Activated CD4-positive, alpha-beta T cell treated with anti-CD3 and anti-CD28 coated beads for 24 hours (primary cell): ENCODE data around the gene STOX2.

Experiments used
- DNase-seq, 2 donors: peaks; one replicate each; pipeline ENCODE4 v3.0.0-alpha.2; 2020; ENCODE audit warnings: low read depth in 2 of 2

Gene STOX2

DNA sequence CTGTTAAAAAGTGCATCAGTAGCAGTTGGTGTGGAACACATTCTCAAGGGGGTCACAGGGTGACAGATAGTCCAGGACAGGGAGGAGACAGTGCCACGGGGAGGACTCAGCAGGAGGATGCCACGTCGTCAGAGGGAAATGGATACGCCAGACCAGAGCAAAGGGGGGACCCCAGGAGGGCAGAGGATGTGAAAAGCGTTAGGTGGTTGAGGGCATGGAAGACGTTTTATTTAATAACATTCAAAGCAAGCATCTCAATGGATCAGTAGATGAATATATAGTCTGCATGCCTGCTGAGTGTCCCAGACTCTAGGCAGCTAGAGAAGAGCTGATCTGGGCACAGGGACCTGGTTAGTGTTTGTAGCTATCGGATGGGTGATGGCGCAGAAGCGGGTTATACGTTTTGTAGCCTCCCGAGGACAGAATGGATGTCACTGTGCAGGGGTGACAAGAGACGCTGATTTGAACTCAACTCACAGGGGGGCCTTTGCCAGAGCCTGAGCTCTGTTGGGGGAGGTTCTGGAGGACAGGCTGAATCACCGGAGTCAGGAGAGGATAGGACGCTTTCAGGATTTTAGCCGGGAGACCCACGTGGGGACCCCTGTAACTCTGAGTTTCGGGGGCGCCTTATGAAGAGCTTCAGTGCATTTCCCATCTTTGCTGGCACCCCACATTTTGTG lies 81.3 kb downstream of the STOX2 start:
- DNase-seq: no peak

DNA sequence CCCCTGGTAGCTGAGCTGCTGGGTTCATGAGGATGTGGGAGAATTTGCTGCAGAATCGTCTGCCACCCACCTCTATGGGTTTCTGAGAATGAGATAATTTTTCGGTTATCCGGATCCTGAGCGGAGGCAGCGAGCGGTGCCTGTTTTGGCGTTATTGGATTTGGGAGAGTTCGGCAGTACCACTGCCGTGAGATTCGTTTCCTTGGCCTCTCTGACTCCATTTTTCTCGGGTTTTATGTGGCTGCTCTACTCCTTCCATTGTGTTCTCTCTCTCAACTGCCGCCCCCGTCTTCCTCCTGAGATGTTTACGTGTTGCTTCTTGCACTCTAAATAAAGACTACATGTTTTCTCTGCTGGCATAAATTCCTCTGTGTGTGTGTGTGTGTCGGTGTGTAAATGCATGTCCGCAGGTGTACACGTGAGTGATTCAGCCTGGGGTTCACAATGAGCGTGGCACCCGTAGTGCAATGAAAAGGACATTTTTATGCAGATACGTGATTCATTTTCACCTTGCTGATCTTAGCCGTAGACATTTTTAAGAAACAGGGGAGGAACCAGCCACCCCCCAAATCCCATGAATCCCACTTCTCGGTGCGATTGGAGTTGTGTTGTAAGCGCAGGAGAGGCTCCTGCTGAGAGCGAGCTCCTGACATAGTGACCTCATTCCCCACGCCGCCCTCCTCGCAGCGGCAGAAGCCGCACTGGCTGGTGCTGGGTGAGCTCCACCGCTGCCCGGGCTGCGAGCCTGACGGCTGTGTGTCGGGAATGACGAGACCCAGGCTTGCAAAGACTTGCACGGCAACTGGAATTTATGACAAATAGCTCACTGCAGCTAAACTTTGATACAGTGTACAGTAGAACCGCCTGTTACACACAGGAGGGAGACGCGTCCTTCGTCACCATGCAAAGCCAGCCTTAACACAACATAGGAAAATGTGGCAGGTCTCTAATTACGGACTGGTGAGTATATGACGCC lies 82.2 kb downstream of the STOX2 start:
- DNase-seq: no peak

DNA sequence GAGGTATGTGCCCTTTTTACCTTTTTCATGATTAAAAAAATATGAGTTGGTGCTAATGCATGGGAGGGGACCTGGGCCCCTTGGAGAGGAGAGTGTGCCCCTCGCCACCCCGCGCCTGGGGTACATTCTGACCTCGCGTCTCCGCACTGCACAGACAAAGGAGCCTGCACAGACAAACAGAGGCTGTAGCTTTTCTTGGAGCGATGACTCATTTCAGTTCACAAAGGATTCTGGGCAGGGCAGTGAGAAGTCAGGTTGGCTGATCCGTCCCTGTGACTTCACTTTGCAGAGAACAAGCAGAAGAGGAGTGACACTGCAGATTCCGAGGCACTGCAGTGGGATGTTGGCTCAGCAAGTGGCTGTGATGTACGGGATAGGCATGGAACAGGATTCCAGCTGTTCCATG lies 82.9 kb downstream of the STOX2 start:
- DNase-seq: no peak

GRCh38 chr4:183988874-183989273 lies 83.8 kb downstream of the STOX2 start:
- DNase-seq: no peak

DNA sequence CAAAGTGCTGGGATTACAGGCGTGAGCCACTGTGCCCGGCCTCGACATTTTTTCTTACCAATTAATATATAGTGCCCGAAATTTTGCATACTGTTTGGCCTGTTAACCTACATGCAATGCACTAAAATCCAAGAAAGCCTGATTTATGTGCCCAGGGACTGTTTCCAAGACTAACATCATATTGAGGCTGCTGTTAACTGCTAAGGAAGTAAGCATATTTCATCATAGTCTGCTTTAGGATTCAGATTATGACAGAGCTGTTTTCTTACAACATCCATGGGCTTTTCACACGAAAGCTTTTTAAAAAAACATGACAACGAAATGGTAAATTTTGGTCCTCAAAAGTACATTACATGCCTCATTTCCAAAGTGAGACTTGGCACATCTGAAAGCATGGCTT lies 84.4 kb downstream of the STOX2 start:
- no peak for DNase-seq

DNA sequence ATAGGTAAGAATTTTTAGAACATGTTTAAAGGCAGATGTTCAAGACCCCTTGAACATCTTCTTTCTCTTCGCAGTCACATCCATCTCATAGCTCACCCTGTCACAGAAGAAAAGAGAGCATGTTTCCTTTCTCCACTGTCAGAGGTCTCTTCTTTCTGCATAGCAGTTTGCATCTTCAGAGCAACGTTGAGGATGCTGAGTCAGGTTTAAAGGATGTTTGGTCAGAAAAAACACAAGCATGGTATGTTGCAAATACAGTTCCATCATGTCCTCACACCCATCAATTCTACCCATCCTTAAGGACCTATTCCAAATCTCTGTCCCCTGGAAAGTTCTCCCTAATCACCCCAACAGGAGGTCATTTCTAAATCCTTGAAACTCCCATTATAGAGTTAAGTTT lies 84.8 kb downstream of the STOX2 start:
- no peak for DNase-seq

- DNase-seq: no peak
These were observed 88.6 kb downstream of the STOX2 start for GRCh38 chr4:183993676-183994075.

DNA sequence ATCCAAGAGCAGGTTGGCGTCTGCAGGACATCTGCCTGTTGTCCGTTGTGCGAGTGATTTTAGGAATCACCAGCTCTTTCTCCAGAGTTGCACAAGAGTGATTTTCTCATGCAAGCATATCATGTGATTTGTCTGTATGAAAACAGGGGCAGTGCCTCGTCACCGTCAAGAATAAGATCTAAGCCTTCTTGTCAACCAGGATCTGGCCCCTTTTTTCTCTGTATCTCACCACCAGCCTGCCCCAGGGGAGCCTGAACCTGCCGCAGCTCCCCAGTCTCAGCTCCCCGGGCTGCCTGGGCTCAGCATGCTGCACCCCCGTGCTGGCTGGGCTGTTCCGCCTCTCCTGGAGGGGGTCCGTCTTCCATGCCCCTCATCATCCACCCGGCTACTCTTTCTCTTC lies 90.5 kb downstream of the STOX2 start:
- no peak for DNase-seq

DNA sequence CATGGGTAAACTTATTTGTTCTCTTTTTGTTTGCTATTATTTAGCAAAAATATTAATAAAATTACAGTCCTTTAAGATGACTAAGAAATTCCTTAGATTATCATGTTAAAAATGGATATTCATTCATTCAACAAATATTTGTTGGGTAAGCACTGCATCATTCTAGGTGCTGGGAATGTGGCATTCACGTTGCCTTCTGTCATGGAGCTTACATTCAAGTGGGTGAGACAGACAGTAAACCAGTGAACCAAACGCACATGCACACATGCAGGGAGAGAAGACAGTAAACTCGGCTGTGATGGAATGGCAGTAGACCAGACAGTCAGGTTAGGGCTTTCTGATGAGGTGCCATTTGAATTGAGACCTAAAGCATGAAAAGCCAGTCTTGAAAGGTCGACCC lies 91.8 kb downstream of the STOX2 start:
- no peak for DNase-seq

GRCh38 chr4:183999435-183999834 lies 94.3 kb downstream of the STOX2 start:
- DNase-seq: no peak

DNA sequence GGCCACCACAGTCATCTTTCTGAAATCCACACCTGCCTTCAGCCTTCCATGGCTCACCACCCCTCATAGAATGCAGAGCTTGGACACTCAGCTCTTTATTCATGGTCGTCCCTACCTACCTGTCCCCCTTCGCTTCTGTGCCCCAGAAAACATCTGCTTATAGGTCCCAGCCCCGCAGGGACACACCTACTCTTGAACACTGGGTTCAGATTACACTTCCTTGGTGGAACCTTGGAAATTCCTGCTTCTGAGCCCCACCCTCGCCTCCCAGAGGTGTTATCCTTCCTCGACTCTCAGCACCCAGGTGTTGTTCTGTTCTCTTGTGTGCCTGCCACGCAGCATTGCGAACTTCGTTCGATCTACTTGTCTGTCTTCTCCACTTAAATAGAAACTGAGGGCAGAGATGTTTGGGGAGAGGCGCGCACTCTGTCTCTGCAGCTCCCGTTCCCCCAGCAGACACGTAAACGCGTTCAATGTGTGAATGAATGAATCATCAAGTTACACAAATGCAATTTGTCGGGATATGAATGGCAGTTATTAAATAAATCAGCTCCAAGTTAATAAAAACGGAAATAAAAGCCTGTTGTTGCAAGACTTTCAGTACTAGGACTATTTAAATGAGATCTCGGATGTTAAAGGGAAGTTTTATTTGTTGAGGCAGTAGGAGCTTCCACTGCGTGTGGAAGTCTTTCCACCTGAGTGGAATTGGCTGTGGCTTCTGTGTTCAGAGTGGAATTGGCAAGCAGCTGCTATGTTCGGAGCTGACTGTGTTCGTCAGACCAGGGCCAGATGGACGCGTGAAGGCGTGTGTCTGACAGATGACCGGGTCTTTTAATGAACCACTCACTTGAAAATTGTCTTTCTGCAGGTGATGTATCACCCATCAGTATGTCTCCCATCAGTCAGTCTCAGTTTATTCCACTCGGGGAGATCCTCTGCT lies 95.6 kb downstream of the STOX2 start:
- no peak for DNase-seq

DNA sequence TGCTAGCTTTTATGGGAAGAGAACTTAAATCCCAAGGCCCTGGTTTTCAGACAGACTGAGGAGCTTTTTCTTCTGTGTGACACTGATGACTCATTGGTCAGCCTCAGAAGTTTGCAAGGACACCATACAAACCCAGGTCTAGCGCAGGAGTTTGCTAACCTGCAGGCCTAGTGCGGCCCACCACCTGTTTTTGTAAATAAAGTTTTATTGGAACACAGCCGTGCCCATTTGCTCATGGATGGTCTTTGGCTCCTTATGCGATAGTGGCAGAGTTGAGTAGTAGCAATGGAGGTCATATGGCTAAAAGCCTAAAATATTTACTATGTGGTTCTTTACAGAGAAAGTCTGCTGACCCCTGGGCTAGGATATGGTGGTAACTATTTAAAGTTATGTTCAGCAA lies 98.3 kb downstream of the STOX2 start:
- DNase-seq: no peak

DNA sequence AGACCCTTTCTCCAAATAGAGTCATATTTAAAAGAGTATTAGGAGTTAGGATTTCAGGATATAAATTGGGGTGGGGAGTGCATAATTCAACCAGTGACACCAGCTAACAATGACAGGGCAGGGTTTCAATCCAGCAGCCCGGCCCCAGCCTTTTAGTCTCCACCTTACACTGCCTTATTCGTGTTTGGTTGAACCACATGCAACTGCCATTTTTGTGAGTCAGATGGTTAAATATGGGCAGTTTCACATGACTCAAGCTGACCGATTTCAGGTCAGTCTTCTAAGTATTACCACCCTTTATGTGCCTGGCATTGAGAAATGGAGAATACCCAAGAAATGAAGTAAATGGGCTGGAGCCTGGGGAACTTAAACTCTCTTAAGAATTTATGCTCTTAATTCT lies 102.8 kb downstream of the STOX2 start:
- no peak for DNase-seq

- DNase-seq: no peak
These were observed 105.6 kb downstream of the STOX2 start for GRCh38 chr4:184010696-184011095.

DNA sequence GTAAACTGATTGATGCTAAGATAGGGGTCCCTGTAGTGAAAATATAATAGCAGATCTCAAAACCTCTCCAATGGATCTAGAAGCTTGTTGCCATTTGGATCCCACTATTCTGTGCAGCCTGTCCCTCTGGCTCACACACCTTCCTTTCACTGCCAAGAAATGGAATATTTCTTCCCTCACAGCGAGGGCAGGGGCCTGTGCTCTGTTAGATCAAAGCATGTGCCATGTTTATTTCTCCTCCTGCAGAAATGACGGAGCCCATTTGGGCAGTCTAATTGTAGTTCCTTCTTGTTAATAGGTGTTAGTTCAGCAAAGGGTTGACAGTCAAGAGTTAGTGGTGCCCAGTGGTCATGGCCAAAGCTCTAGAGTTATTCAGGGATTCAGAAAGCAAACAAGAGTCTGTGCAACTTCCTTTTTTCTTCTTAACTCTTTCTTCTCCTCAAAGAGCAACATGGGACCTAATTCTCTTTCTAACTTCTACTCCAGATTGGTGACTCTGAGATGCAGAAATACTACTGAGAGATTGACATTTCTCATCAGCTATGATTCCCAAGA lies 106.8 kb downstream of the STOX2 start:
- no peak for DNase-seq

DNA sequence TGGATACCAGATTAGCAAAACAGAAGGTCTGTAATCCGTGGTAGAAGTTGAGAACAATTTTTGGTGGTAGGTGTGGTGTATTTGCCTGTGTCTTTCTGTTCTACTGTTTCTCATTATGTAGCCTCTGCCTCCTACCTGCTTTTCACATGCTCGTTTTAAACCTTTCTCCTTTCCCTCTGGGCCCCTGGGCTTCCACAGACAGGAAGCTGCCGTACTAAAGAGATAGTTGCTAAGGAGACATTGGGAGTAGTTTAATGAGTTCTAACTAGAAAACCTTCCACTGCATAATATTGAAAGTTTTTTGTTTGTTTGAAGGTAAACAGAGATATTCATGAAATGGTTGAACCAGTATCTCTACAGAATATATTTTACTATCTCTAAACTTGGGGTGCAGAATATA lies 107.8 kb downstream of the STOX2 start:
- DNase-seq: no peak

DNA sequence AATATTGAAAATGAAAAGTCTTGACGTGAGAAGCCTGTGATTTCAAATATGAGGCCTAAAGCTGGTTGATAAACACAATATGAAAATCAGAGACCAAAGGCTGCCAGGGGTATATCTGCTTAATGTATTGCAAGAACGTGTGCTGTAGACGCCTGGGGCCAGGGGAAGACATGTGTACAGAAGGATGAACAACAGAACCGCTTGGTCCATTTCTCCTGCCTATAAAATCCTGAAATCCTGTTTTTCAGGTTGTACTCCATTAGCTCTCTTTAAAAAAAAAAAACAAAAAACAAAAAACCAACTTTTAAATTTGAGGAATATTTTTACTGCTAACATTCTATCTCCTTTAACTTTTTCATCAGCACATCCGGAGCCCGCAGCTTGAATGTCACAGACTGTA lies 109.2 kb downstream of the STOX2 start:
- no peak for DNase-seq

GRCh38 chr4:184016759-184017668 lies 111.9 kb downstream of the STOX2 start:
- no peak for DNase-seq

DNA sequence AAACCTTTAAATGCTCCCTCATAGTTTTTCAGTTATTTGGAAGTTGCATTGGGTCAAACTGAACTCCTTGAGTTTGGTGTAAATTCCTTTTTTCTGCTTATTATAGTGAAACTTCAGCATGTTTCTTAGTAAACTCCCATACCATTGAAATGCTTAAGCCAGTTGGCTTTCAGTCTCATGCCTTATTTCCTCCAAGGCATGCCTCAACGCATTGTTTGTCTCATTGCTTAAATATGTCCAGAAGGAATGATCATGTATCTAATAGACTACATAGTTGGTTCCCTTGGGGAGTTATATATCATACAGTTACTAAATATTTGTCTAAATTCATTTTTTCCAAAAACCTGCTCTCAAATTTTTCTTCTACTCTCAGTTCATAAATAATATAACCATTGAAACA lies 114.0 kb downstream of the STOX2 start:
- DNase-seq: no peak
